Stimulated activated CD4-positive, alpha-beta T cell treated with anti-CD3 and anti-CD28 coated beads, Interleukin-12 subunit alpha, Interleukin-12 subunit beta, amount 100 ng/mL, for 24 hours (primary cell): Measurements from ENCODE around the gene ARL11.

Experiments
- DNase-seq, 2 experiments: peaks; one replicate each; pipeline ENCODE4 v3.0.0-alpha.2; 2020; ENCODE audit warnings: low read depth in 2 of 2

The ARL11 gene

GRCh38 chr13:49649244-49649962 is 21.1 kb downstream of the ARL11 start:
- DNase-seq: no peak

- no peak for DNase-seq
These were observed 21.6 kb downstream of the ARL11 start for GRCh38 chr13:49649963-49650312.

GRCh38 chr13:49651570-49652354 is 23.5 kb downstream of the ARL11 start:
- DNase-seq: no peak

GRCh38 chr13:49652355-49653305 is 24.3 kb downstream of the ARL11 start:
- DNase-seq: no peak

- DNase-seq: no peak
These were observed 25.2 kb downstream of the ARL11 start for GRCh38 chr13:49653478-49653877.

GRCh38 chr13:49654011-49654410 is 25.7 kb downstream of the ARL11 start:
- DNase-seq: no peak

GRCh38 chr13:49655906-49656305 is 27.6 kb downstream of the ARL11 start:
- DNase-seq: no peak

GRCh38 chr13:49657241-49657641 is 28.9 kb downstream of the ARL11 start:
- no peak for DNase-seq

- DNase-seq: no peak
These were observed 36.3 kb downstream of the ARL11 start for GRCh38 chr13:49664606-49665005.

- DNase-seq: no peak
These were observed 39.5 kb downstream of the ARL11 start for GRCh38 chr13:49667773-49668172.

GRCh38 chr13:49669735-49670309 is 41.5 kb downstream of the ARL11 start:
- no peak for DNase-seq

- no peak for DNase-seq
These were observed 42.5 kb downstream of the ARL11 start for GRCh38 chr13:49670828-49671227.

- no peak for DNase-seq
These were observed 48.4 kb downstream of the ARL11 start for GRCh38 chr13:49676581-49677298.

GRCh38 chr13:49678191-49678914 is 50.0 kb downstream of the ARL11 start:
- no peak for DNase-seq

GRCh38 chr13:49679246-49679645 is 50.9 kb downstream of the ARL11 start:
- DNase-seq: no peak

- DNase-seq: no peak
These were observed 53.6 kb downstream of the ARL11 start for GRCh38 chr13:49681842-49682435.
